LHCN-M2 (cell line): ENCODE measurements around the gene ST3GAL2. TPM values are rescaled to one million over a fixed set of nuclear protein-coding genes. Genes with fewer than 3 reads are reported as not detected.
"Not testable (repeated sequence)": the region's sequence is repeated elsewhere in the genome, so short reads cannot be mapped to it uniquely, and the experiment has no call there.

Experiments
- DNase-seq: peaks from one replicate; pipeline ENCODE4 v3.0.0-alpha.2; 2012; ENCODE audit warnings: low read depth
- total RNA-seq: library from RNA; depleted of rRNA; stranded (reverse); fragments of >200 nt; gene quantifications from 2 replicates; pipeline ENCODE4 v1.2.3, GENCODE V29; 2014; rRNA removed

The ST3GAL2 gene
- total RNA-seq, 1 experiment from 2014 or later = 23.0 TPM

- no peak for DNase-seq
These were observed 97.3 kb downstream of the ST3GAL2 start for GRCh38 chr16:70341600-70341999.

- no peak for DNase-seq
These were observed 101.1 kb downstream of the ST3GAL2 start for GRCh38 chr16:70337814-70338213.

DNA sequence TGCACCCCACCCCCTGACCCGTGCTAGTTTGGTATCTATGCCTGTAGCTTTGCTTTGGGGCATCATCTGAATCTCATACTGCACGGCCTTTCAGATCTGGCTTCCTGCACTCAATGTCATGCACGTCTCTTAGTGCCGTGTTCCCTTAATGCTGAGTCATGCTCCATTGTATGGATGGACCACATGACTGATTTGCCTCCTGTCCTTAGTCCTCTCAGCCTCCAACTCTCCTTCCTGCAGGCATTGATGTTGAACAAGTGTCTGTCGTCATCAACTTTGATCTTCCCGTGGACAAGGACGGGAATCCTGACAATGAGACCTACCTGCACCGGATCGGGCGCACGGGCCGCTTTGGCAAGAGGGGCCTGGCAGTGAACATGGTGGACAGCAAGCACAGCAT is 106.2 kb downstream of the ST3GAL2 start:
- not testable (repeated sequence) for DNase-seq

- DNase-seq = no peak
These were observed 107.1 kb downstream of the ST3GAL2 start for GRCh38 chr16:70331588-70332358.

DNA sequence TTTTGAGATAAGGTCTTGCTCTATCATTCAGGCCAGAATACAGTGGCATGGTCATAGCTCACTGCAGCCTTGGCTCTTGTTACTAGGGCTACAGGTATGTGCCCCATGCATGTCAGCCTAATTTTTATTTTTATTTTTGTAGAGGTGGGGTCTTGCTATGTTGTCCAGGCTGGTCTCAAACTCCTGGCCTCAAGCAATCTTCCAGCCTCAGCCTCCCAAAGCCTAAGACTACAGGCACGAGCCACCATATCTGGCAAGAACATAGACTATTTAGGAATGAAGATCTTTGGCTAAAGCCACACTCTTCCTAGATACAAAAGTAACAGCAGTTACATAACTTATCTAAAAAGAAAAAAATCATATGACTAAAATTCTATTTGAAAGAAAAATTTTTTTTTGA is 107.8 kb downstream of the ST3GAL2 start:
- no peak for DNase-seq

Other genes with a start within 250 kb of the ST3GAL2 start
- gene EXOSC6, start 187.2 kb downstream of the ST3GAL2 start, total RNA-seq = 31.3 and 33.4 TPM in 2 replicates
- gene AARS1, start 149.6 kb downstream of the ST3GAL2 start, total RNA-seq = 50.8 and 54.3 TPM in 2 replicates
- 27.0 and 28.1 TPM in 2 replicates for gene DDX19B, start 139.9 kb downstream of the ST3GAL2 start, total RNA-seq
- 38.2 and 50.7 TPM in 2 replicates for gene DDX19A, start 92.2 kb downstream of the ST3GAL2 start, total RNA-seq
- 7.5 and 13.5 TPM in 2 replicates for gene FCSK, start 15.5 kb upstream of the ST3GAL2 start, total RNA-seq
- gene COG4, start 84.5 kb upstream of the ST3GAL2 start, total RNA-seq = 94.2 and 161 TPM in 2 replicates
- gene SF3B3, start 84.7 kb upstream of the ST3GAL2 start, total RNA-seq = 124 and 194 TPM in 2 replicates
- gene IL34, start 207.5 kb upstream of the ST3GAL2 start, total RNA-seq = 0.13 and 4.1 TPM in 2 replicates
- 84.4 and 129 TPM in 2 replicates for gene MTSS2, start 247.0 kb upstream of the ST3GAL2 start, total RNA-seq